K562 (cell line): ENCODE measurements around the gene FZD8. TPM values are rescaled to one million over a fixed set of nuclear protein-coding genes. Genes with fewer than 3 reads are reported as not detected.

ENCODE experiments used
- ATAC-seq: fragments of 200-7000 bp; cut with Tn5 transposase; 3 replicates; pipeline ENCODE4 v1.9.1; 2020; ENCODE audit warnings: moderate library complexity
- BruUV-seq: library from RNA; stranded (reverse); fragments of 400-500 nt; replicated peaks from 2 replicates; lab custom pipeline; 2021; lab: Mats Ljungman, UMichigan
- CTCF ChIA-PET: fragments of 300-600 bp; formaldehyde crosslinking; extraction: SDS; loops from one replicate; lab custom pipeline; 2021; ENCODE audit warnings: low intra/inter-chr PET ratio; lab: Yijun Ruan, JAX
- POLR2A ChIA-PET: fragments of 300-600, 350-650 bp; sonication (Branson Sonifier 250); formaldehyde crosslinking; extraction: SDS; loops from one replicate; lab custom pipeline; 2021; ENCODE audit warnings: antibody characterized with exemption, inconsistent platforms; lab: Yijun Ruan, JAX
- DNase-seq, 4 experiments: peaks; one replicate each; pipeline versions ENCODE4 v3.0.0 to v3.0.0-alpha.2; 2011 to 2018; ENCODE audit warnings: low spot score in 3 of 4, mixed read lengths in 3 of 4; ENCODE audit errors: extremely low read depth in 1 of 4
- FAIRE-seq: peaks from 2 replicates; lab custom pipeline; 2011; peaks lifted over from hg19 to GRCh38; lab: Jason Lieb, UNC
- H2AFZ ChIP-seq: 2 replicates; pipeline ENCODE4 v1.6.0; 2011; ENCODE audit warnings: low read depth, low read length, control low read depth, inconsistent platforms
- H3K27ac ChIP-seq: fragments of 200-600 bp; 3 replicates; pipeline ENCODE4 v1.8.0; 2011; ENCODE audit warnings: low read depth, mild to moderate bottlenecking, control low read depth, inconsistent platforms, low read length, moderate library complexity, mixed read lengths; ENCODE audit errors: extremely low read depth
- H3K27me3 ChIP-seq, 2 experiments: fragments of 300-600 bp in 1 of 2; 2 replicates in 1 of 2; 3 replicates in 1 of 2; pipeline versions ENCODE4 v1.6.0 to v1.8.0; 2011; ENCODE audit warnings: inconsistent platforms in 2 of 2, low read length in 2 of 2, mild to moderate bottlenecking in 1 of 2, mixed read lengths in 1 of 2, moderate library complexity in 1 of 2; ENCODE audit not compliant: control insufficient read depth in 2 of 2, insufficient read depth in 2 of 2
- H3K36me3 ChIP-seq: fragments of 300-600 bp; 3 replicates; pipeline ENCODE4 v1.8.0; 2011; ENCODE audit warnings: mild to moderate bottlenecking, low read length, inconsistent platforms; ENCODE audit not compliant: control insufficient read depth, insufficient read depth
- H3K4me1 ChIP-seq, 2 experiments: fragments of 200-600 bp in 1 of 2; replicated peaks in 1 of 2; 2 replicates in 1 of 2; 3 replicates in 1 of 2; pipeline versions ENCODE4 v1.5.1 to v1.8.0; 2011; ENCODE audit warnings: inconsistent platforms in 2 of 2, low read length in 2 of 2, mild to moderate bottlenecking in 1 of 2, mixed read lengths in 1 of 2, moderate library complexity in 1 of 2; ENCODE audit not compliant: control insufficient read depth in 2 of 2, insufficient read depth in 2 of 2
- H3K4me2 ChIP-seq: 2 replicates; pipeline ENCODE4 v1.6.1; 2011; ENCODE audit warnings: low read length, control low read depth, inconsistent platforms, mixed read lengths; ENCODE audit not compliant: insufficient read depth
- H3K4me3 ChIP-seq: fragments of 200-600 bp; sonication (generic), shearing (Covaris generic); 2 replicates; pipeline ENCODE4 v1.5.1; 2016; ENCODE audit warnings: control low read depth, inconsistent platforms
- H3K79me2 ChIP-seq: fragments of 200-600 bp; 3 replicates; pipeline ENCODE4 v1.8.0; 2011; ENCODE audit warnings: low read length, inconsistent platforms; ENCODE audit not compliant: control insufficient read depth, insufficient read depth
- H3K9ac ChIP-seq, 2 experiments: 2 replicates each; pipeline versions ENCODE4 v1.6.0 to v1.6.1; 2011; ENCODE audit warnings: low read depth in 2 of 2, low read length in 2 of 2, control low read depth in 1 of 2, inconsistent platforms in 1 of 2, mild to moderate bottlenecking in 1 of 2, mixed read lengths in 1 of 2; ENCODE audit not compliant: insufficient read depth in 1 of 2
- H3K9me1 ChIP-seq: one replicate; pipeline ENCODE4 v1.6.0; 2011; ENCODE audit warnings: inconsistent platforms, mild to moderate bottlenecking, low read length, moderate library complexity; ENCODE audit not compliant: control insufficient read depth, insufficient read depth
- H3K9me3 ChIP-seq: replicated peaks from 2 replicates; pipeline ENCODE4 v1.5.1; 2011; ENCODE audit warnings: low read depth, low read length, inconsistent platforms; ENCODE audit not compliant: control insufficient read depth, insufficient read depth
- H4K20me1 ChIP-seq: replicated peaks from 2 replicates; pipeline ENCODE4 v1.6.1; 2011; ENCODE audit warnings: low read length, inconsistent platforms, mixed read lengths; ENCODE audit not compliant: control insufficient read depth, insufficient read depth
- FOXJ3 ChIP-seq: sonication (generic); formaldehyde crosslinking; IDR thresholded peaks from 2 replicates; pipeline ENCODE4 v1.4.0; 2020; ENCODE audit warnings: mild to moderate bottlenecking, missing genetic modification reagents
- HNRNPH1 ChIP-seq: fragments of 200-400 bp; formaldehyde crosslinking; optimal IDR thresholded peaks from 2 replicates; pipeline ENCODE3; 2017; ENCODE audit warnings: low read depth, mild to moderate bottlenecking, low read length, moderate library complexity
- MXD1 ChIP-seq: fragments of 250-450 bp; sonication (Bioruptor Pico); IDR thresholded peaks from 2 replicates; pipeline ENCODE4 v1.8.0; 2021; ENCODE audit warnings: borderline replicate concordance, mild to moderate bottlenecking, moderate library complexity; ENCODE audit not compliant: poor library complexity, severe bottlenecking
- PHF20 ChIP-seq: fragments of 450-650 bp; IDR thresholded peaks from 2 replicates; pipeline ENCODE4 v1.6.1; 2018; ENCODE audit not compliant: partially characterized antibody
- SP2 ChIP-seq: IDR thresholded peaks from 2 replicates; pipeline ENCODE4 v1.6.1; 2011; ENCODE audit warnings: mild to moderate bottlenecking, low read depth, low read length, moderate library complexity; ENCODE audit not compliant: poor library complexity, severe bottlenecking; ENCODE audit errors: extremely low read depth
- TSC22D4 ChIP-seq: fragments of 450-650 bp; IDR thresholded peaks from 2 replicates; pipeline ENCODE4 v1.6.1; 2016; ENCODE audit warnings: missing genetic modification characterization, missing biosample characterization, control low read depth
- U2AF2 ChIP-seq: fragments of 200-400 bp; formaldehyde crosslinking; optimal IDR thresholded peaks from 2 replicates; pipeline ENCODE3; 2017; ENCODE audit warnings: low read depth, mild to moderate bottlenecking, low read length
- ZNF75A ChIP-seq: fragments of 450-650 bp; formaldehyde crosslinking; IDR thresholded peaks from 2 replicates; pipeline ENCODE4 v1.4.0; 2020; ENCODE audit warnings: mild to moderate bottlenecking
- WGBS: fragments of 100-300 bp; shearing (Covaris generic); methylation state at CpG from one replicate; pipeline ENCODE4 v1.1.6; 2016; ENCODE audit warnings: low coverage, mixed read lengths; ENCODE audit not compliant: insufficient coverage; ENCODE audit errors: missing lambda C conversion rate; 5-methylcytosine and 5-hydroxymethylcytosine counted together
- in situ Hi-C: fragments of 300-500 bp; cut with MboI; formaldehyde crosslinking; loops from 4 replicates; pipeline ENCODE4 v1.15.0; 2018; ENCODE audit warnings: inconsistent platforms, mixed read lengths
- intact Hi-C: fragments of 100-400 bp; cut with micrococcal nuclease; formaldehyde crosslinking; loops from 2 replicates; pipeline ENCODE4 v1.14.2; 2022
- polyA plus RNA-seq, 8 experiments: library from polyadenylated mRNA; depleted of rRNA in 4 of 8; stranded (reverse) in 5 of 8; unstranded in 3 of 8; fragments of >200 nt; fragmentation: Nextera tagmentation in 2 of 8; fragmentation: Illumina TruSeq in 1 of 8; extraction: Ambion mirVana in 2 of 8; extraction: Trizol in 1 of 8; gene quantifications; 2 replicates each; pipeline versions ENCODE4 v1.2.1 to v1.2.3, GENCODE V29; 2011 to 2014; ENCODE audit warnings: inconsistent platforms in 1 of 8, missing spikeins in 1 of 8
- total RNA-seq, 7 experiments: library from RNA; depleted of rRNA in 6 of 7; stranded (reverse); fragments of >200 nt in 6 of 7; fragmentation: Illumina TruSeq in 2 of 7; extraction: Trizol in 2 of 7; gene quantifications; 2 replicates each; pipeline versions ENCODE4 v1.2.1 to v1.2.3, GENCODE V29; 2011 to 2021; ENCODE audit warnings: low replicate concordance in 1 of 7
- TF ChIP-seq, protein P1 (sequence below), 2 experiments: fragments of 450-650 bp; IDR thresholded peaks; 2 replicates each; pipeline ENCODE4 v1.6.1; 2016; ENCODE audit warnings: mild to moderate bottlenecking in 2 of 2, borderline replicate concordance in 1 of 2, low read depth in 1 of 2, moderate library complexity in 1 of 2
- TF ChIP-seq, protein P2 (sequence below): fragments of 450-650 bp; formaldehyde crosslinking; IDR thresholded peaks from 2 replicates; pipeline ENCODE4 v1.4.0; 2020; ENCODE audit warnings: mild to moderate bottlenecking
- TF ChIP-seq, protein P3 (sequence below): sonication (generic); formaldehyde crosslinking; IDR thresholded peaks from 2 replicates; pipeline ENCODE4 v1.8.1; 2023; ENCODE audit warnings: mild to moderate bottlenecking, missing genetic modification reagents, moderate library complexity

Gene FZD8
- total and polyA plus RNA-seq, 9 of the 15 experiments (the other 6 are each of a cell fraction or from before 2014, with no cell fraction given), result 0.03 to 1.2 (median 0.16) TPM; not detected in 1

DNA sequence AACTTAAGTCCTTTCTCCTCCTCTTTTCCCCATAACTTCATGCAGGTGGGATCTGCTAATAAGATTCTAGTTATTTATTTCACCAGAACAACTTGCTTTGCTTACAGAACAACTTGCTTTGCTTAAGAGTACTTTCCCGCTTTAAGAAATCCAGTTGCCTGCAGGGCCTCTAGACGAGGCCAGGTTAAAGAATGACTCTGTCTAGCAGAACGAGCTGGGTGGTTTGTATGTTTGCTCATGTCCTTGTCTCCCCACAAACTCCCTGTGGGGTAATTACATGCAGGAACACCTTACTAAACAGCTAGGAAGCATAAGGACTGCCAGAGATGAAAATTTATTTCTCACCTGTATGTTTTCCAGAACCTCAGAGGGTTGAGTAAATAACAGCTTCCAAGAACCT, 8.8 kb upstream of the FZD8 start:
- intact Hi-C loops, result no loop called here
- H4K20me1 ChIP-seq, result no peaks in the 10 kb centered on the region
- H3K27me3 ChIP-seq, result no peaks in the 10 kb centered on the region; a peak in 2 of 5 replicates
- WGBS, result 0% methylated on average over 3 of the region's 3 CpGs
- no peak for ATAC-seq
- no peak overlapping the region for H3K9ac ChIP-seq
- H3K4me1 ChIP-seq, result no peaks in the 10 kb centered on the region
- BruUV-seq, result no TSS peak
- no peaks in the 10 kb centered on the region for H3K79me2 ChIP-seq
- CTCF ChIA-PET, result interaction anchor here (0.5 kb wide), 1 partner anchor 9 kb away, joined by 3 read pairs; no protein-coding TSS in a partner anchor
- POLR2A ChIA-PET, result interaction anchor here (0.6 kb wide), 1 partner anchor 307 kb away, joined by 3 read pairs; no protein-coding TSS in a partner anchor
- H3K27ac ChIP-seq, result no peak overlapping the region
- no peak overlapping the region for H2AFZ ChIP-seq
- in situ Hi-C loops, result no loop called here
- H3K4me3 ChIP-seq, result no peak overlapping the region
- FAIRE-seq, result no peak
- H3K9me3 ChIP-seq, result no peaks in the 10 kb centered on the region
- DNase-seq, result no peak
- H3K36me3 ChIP-seq, result no peaks in the 10 kb centered on the region
- no peak overlapping the region for H3K4me2 ChIP-seq
- no peaks in the 10 kb centered on the region for H3K9me1 ChIP-seq
- no peak for TF ChIP-seq ZNF75A (CRISPR knock-in tag)
- TF ChIP-seq SP2, result no peak
- TF ChIP-seq, protein P1, sequence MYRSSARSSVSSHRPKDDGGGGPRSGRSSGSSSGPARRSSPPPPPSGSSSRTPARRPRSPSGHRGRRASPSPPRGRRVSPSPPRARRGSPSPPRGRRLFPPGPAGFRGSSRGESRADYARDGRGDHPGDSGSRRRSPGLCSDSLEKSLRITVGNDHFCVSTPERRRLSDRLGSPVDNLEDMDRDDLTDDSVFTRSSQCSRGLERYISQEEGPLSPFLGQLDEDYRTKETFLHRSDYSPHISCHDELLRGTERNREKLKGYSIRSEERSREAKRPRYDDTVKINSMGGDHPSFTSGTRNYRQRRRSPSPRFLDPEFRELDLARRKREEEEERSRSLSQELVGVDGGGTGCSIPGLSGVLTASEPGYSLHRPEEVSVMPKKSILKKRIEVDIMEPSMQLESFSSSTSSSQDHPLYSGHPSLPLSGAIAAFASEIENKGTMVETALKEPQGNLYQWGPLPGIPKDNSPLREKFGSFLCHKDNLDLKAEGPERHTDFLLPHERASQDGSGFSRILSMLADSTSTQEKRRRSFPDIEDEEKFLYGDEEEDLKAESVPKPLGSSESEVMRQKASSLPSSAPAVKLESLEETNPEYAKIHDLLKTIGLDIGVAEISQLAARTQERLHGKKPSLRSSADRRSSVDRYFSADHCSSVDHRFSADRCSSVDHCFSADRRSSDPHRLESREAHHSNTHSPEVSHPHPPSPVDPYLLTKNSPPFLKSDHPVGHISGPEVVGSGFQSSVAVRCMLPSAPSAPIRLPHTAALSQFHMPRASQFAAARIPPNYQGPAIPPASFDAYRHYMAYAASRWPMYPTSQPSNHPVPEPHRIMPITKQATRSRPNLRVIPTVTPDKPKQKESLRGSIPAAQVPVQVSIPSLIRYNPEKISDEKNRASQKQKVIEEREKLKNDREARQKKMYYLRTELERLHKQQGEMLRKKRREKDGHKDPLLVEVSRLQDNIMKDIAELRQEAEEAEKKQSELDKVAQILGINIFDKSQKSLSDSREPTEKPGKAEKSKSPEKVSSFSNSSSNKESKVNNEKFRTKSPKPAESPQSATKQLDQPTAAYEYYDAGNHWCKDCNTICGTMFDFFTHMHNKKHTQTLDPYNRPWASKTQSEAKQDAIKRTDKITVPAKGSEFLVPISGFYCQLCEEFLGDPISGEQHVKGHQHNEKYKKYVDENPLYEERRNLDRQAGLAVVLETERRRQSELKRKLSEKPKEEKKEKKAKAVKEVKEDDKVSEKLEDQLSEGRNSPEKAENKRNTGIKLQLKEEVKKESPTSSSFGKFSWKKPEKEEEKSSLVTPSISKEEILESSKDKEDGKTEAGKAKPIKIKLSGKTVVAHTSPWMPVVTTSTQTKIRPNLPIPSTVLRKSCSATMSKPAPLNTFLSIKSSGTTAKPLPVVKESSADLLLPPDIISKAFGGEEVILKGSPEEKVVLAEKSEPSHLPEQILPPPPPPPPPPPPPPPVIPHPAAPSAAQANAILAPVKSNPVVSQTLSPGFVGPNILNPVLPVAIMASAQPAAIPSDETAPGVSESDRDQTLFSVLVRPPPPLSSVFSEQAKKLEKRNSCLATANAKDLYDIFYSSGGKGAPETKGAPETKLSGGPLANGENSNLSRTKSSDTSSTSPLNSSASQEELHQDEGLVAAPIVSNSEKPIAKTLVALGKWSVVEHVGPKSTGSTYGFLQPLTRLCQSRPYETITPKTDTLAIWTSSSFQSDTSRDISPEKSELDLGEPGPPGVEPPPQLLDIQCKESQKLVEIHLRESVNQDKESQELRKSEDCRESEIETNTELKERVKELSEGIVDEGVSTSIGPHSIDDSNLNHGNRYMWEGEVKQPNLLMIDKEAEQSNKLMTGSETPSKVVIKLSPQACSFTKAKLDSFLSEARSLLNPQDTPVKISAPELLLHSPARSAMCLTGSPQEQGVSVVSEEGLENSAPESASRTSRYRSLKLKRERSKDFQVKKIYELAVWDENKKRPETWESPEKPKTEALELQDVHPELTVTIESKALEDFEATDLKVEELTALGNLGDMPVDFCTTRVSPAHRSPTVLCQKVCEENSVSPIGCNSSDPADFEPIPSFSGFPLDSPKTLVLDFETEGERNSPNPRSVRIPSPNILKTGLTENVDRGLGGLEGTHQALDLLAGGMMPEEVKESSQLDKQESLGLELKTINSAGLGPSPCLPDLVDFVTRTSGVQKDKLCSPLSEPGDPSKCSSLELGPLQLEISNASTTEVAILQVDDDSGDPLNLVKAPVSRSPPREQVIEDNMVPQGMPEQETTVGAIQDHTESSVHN (IDR thresholded peaks at IDR 0.05; ENCODE audit: borderline replicate concordance in 1 of 2, low read depth in 1 of 2), result no peak
- no peak for TF ChIP-seq HNRNPH1
- no peak for TF ChIP-seq FOXJ3 (CRISPR knock-in tag)
- no peak for TF ChIP-seq MXD1 (CRISPR knock-in tag)
- TF ChIP-seq, protein P2, sequence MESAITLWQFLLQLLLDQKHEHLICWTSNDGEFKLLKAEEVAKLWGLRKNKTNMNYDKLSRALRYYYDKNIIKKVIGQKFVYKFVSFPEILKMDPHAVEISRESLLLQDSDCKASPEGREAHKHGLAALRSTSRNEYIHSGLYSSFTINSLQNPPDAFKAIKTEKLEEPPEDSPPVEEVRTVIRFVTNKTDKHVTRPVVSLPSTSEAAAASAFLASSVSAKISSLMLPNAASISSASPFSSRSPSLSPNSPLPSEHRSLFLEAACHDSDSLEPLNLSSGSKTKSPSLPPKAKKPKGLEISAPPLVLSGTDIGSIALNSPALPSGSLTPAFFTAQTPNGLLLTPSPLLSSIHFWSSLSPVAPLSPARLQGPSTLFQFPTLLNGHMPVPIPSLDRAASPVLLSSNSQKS (CRISPR knock-in tag), result no peak
- TF ChIP-seq PHF20, result no peak
- TF ChIP-seq, protein P3, sequence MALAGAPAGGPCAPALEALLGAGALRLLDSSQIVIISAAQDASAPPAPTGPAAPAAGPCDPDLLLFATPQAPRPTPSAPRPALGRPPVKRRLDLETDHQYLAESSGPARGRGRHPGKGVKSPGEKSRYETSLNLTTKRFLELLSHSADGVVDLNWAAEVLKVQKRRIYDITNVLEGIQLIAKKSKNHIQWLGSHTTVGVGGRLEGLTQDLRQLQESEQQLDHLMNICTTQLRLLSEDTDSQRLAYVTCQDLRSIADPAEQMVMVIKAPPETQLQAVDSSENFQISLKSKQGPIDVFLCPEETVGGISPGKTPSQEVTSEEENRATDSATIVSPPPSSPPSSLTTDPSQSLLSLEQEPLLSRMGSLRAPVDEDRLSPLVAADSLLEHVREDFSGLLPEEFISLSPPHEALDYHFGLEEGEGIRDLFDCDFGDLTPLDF (CRISPR knock-in tag), result no peak
- no peak for TF ChIP-seq U2AF2
- no peak for TF ChIP-seq TSC22D4 (tag)
